A549 (cell line): Measurements from ENCODE around the gene EPHB1. TPM values are rescaled to one million over a fixed set of nuclear protein-coding genes. Genes with fewer than 3 reads are reported as not detected.

Experiments
- ATAC-seq, 2 experiments: fragments of 200-7000 bp in 1 of 2; fragments of >200 bp in 1 of 2; cut with Nextera tagmentation in 1 of 2; cut with Tn5 transposase in 1 of 2; 3 replicates each; pipeline versions ENCODE4 v1.8.0 to v1.9.1; 2018 to 2020; ENCODE audit warnings: mild to moderate bottlenecking in 1 of 2, moderate library complexity in 1 of 2
- CTCF ChIA-PET: fragments of 300-600 bp; sonication (Branson Sonifier 250); formaldehyde crosslinking; extraction: SDS; loops from one replicate; lab custom pipeline; 2021; ENCODE audit warnings: antibody characterized with exemption, inconsistent platforms; lab: Yijun Ruan, JAX
- POLR2A ChIA-PET: fragments of 350-600 bp; formaldehyde crosslinking; extraction: SDS; loops from one replicate; lab custom pipeline; 2021; ENCODE audit warnings: antibody characterized with exemption, inconsistent platforms; lab: Yijun Ruan, JAX
- DNase-seq, 2 experiments: peaks; one replicate each; pipeline versions ENCODE4 v3.0.0 to v3.0.0-alpha.2; 2011 to 2016; ENCODE audit warnings: low read depth in 1 of 2, low spot score in 1 of 2
- FAIRE-seq: peaks from 2 replicates; lab custom pipeline; 2011; peaks lifted over from hg19 to GRCh38; lab: Jason Lieb, UNC
- H3K27ac ChIP-seq, 2 experiments: fragments of >200 bp; sonication (Bioruptor Twin); formaldehyde crosslinking; 3 replicates each; pipeline ENCODE4 v1.5.1; 2016 to 2017
- H3K4me1 ChIP-seq: fragments of >200 bp; sonication (Bioruptor Twin); formaldehyde crosslinking; 3 replicates; pipeline ENCODE4 v1.6.1; 2016
- H3K4me2 ChIP-seq: fragments of >200 bp; sonication (Bioruptor Twin); formaldehyde crosslinking; 3 replicates; pipeline ENCODE4 v1.6.1; 2016
- H3K4me3 ChIP-seq: fragments of >200 bp; sonication (Bioruptor Twin); formaldehyde crosslinking; 3 replicates; pipeline ENCODE4 v1.5.1; 2016
- H3K9me3 ChIP-seq: fragments of >200 bp; sonication (Bioruptor Twin); formaldehyde crosslinking; 3 replicates; pipeline ENCODE4 v1.6.1; 2016
- BHLHE40 ChIP-seq: IDR thresholded peaks from 2 replicates; pipeline ENCODE4 v1.6.1; 2012; ENCODE audit warnings: low read depth, low read length, inconsistent platforms
- ESRRA ChIP-seq: fragments of 150-350 bp; IDR thresholded peaks from 2 replicates; pipeline ENCODE4 v1.6.1; 2014; ENCODE audit warnings: mild to moderate bottlenecking, low read length, borderline replicate concordance
- FOSB ChIP-seq: fragments of 250-450 bp; sonication (Bioruptor Pico); IDR thresholded peaks from 2 replicates; pipeline ENCODE4 v1.5.0; 2020; ENCODE audit warnings: mild to moderate bottlenecking, moderate library complexity
- FOXS1 ChIP-seq: fragments of 250-450 bp; sonication (Bioruptor Pico); IDR thresholded peaks from 2 replicates; pipeline ENCODE4 v1.5.0; 2020; ENCODE audit warnings: mild to moderate bottlenecking, moderate library complexity
- HDAC2 ChIP-seq: fragments of 200-600 bp; sonication (generic); IDR thresholded peaks from 2 replicates; pipeline ENCODE4 v1.6.1; 2016
- HEYL ChIP-seq: fragments of 250-450 bp; sonication (Bioruptor Pico); IDR thresholded peaks from 2 replicates; pipeline ENCODE4 v1.8.0; 2021; ENCODE audit warnings: mild to moderate bottlenecking, moderate library complexity
- JUN ChIP-seq, 2 experiments: fragments of >200 bp; sonication (Bioruptor Twin); formaldehyde crosslinking; IDR thresholded peaks; 2 replicates in 1 of 2; 3 replicates in 1 of 2; pipeline ENCODE4 v1.6.1; 2016 to 2017
- KDM5A ChIP-seq: fragments of 200-600 bp; sonication (generic); IDR thresholded peaks from 2 replicates; pipeline ENCODE4 v1.6.1; 2016; ENCODE audit warnings: antibody characterized with exemption, mild to moderate bottlenecking
- MAFK ChIP-seq: fragments of 450-650 bp; IDR thresholded peaks from 2 replicates; pipeline ENCODE4 v1.6.1; 2014; ENCODE audit not compliant: partially characterized antibody
- NFE2L2 ChIP-seq: fragments of 150-350 bp; conservative IDR thresholded peaks from 2 replicates; pipeline ENCODE4 v1.6.1; 2014; ENCODE audit warnings: low read length
- NPAS2 ChIP-seq: fragments of 250-450 bp; sonication (Bioruptor Pico); IDR thresholded peaks from 2 replicates; pipeline ENCODE4 v1.8.0; 2022; ENCODE audit warnings: mild to moderate bottlenecking, moderate library complexity, borderline replicate concordance
- POLR2A ChIP-seq: IDR thresholded peaks from 2 replicates; pipeline ENCODE4 v1.6.1; 2012; ENCODE audit warnings: mild to moderate bottlenecking, low read length
- RARB ChIP-seq: fragments of 250-450 bp; sonication (Bioruptor Pico); IDR thresholded peaks from 2 replicates; pipeline ENCODE4 v1.8.0; 2021; ENCODE audit warnings: mild to moderate bottlenecking, moderate library complexity
- SREBF2 ChIP-seq: fragments of 450-650 bp; IDR thresholded peaks from 2 replicates; pipeline ENCODE4 v1.6.1; 2014; ENCODE audit warnings: mild to moderate bottlenecking, moderate library complexity
- ZNF302 ChIP-seq: fragments of 250-450 bp; sonication (Bioruptor Pico); IDR thresholded peaks from 2 replicates; pipeline ENCODE4 v1.9.0; 2021; ENCODE audit warnings: inconsistent platforms, mild to moderate bottlenecking, moderate library complexity
- ZSCAN20 ChIP-seq: fragments of 250-450 bp; sonication (Bioruptor Pico); IDR thresholded peaks from 2 replicates; pipeline ENCODE4 v1.8.0; 2022; ENCODE audit warnings: mild to moderate bottlenecking, moderate library complexity
- WGBS: methylation state at CpG from one replicate; pipeline ENCODE4 v1.1.6; 2017; ENCODE audit errors: missing lambda C conversion rate; 5-methylcytosine and 5-hydroxymethylcytosine counted together
- polyA plus RNA-seq, 4 experiments: library from polyadenylated mRNA; depleted of rRNA in 3 of 4; stranded (reverse); fragments of >200 nt; fragmentation: RNase III in 1 of 4; extraction: RNeasy Plus Mini Kit Qiagen cat#74134 plus additional on column Dnase treatment in 1 of 4; gene quantifications; 2 replicates in 3 of 4; 3 replicates in 1 of 4; pipeline ENCODE4 v1.2.3, GENCODE V29; 2011 to 2017
- TF ChIP-seq, protein P1 (sequence below): IDR thresholded peaks from 2 replicates; pipeline ENCODE4 v1.6.1; 2012; ENCODE audit warnings: low read depth, borderline replicate concordance
- TF ChIP-seq, protein P2 (sequence below): fragments of 450-650 bp; IDR thresholded peaks from 2 replicates; pipeline ENCODE4 v1.6.1; 2014; ENCODE audit warnings: antibody characterized with exemption
- TF ChIP-seq, protein P3 (sequence below): fragments of >200 bp; sonication (Bioruptor Twin); formaldehyde crosslinking; IDR thresholded peaks from 2 replicates; pipeline ENCODE4 v1.6.1; 2016
- TF ChIP-seq, protein P4 (sequence below): fragments of >200 bp; sonication (Bioruptor Twin); formaldehyde crosslinking; IDR thresholded peaks from 3 replicates; pipeline ENCODE4 v1.6.1; 2016
- TF ChIP-seq, protein P5 (sequence below): fragments of 200-600 bp; sonication (generic); IDR thresholded peaks from 2 replicates; pipeline ENCODE4 v1.6.1; 2016; ENCODE audit warnings: antibody characterized with exemption, mild to moderate bottlenecking, moderate library complexity
- TF ChIP-seq, protein P6 (sequence below): IDR thresholded peaks from 2 replicates; pipeline ENCODE4 v1.6.1; 2012

Gene EPHB1
- polyA plus RNA-seq, 2 of the 4 experiments (the other 2 are of a cell fraction), result 0.18 to 0.21 TPM

DNA sequence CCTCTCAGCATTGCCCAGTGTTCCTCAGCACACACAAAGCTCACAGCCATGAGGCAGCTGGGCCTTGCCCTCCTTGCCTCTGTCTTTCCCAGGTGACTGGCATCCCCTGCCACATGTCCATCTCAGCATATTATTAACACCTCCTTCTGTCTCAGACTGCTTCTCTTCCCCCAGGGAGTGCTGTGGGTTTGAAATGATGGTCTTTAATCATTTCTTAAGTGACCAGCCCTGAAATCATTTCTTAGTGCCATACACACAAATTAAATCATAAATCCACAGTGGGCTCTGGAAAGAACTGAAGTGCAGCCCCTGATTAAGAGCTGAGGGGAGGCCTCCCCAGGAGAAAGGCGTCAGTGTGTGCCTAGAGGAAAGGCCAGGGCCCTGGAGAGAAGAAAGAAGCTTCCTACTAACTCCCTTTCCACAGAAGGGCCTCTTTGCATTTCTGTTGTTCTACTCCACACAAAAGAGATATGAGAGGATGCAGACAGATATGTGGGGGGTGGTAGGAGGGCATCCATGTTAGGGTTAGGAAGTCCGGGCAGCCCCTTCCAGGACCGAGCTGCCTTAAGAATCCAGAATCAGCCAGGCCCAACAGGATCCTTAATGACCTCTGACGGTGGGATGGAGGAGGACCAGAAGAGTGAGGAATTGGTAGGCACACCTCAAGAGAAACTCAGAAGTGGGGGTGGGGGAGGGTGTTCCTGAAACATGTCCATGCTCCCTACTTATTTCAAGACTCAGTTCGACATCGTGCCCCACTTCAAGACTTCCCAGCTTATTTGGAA lies 290.8 kb downstream of the EPHB1 start:
- H3K4me3 ChIP-seq, result no peak overlapping the region
- no peak overlapping the region for H3K4me2 ChIP-seq
- no peak for ATAC-seq
- FAIRE-seq, result no peak
- TF ChIP-seq JUN (IDR thresholded peaks at IDR 0.05) (no peak), POLR2A (no peak), ESRRA (no peak)
- TF ChIP-seq, protein P1, sequence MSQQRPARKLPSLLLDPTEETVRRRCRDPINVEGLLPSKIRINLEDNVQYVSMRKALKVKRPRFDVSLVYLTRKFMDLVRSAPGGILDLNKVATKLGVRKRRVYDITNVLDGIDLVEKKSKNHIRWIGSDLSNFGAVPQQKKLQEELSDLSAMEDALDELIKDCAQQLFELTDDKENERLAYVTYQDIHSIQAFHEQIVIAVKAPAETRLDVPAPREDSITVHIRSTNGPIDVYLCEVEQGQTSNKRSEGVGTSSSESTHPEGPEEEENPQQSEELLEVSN, result no peak
- ChIA-PET POLR2A (no interaction called here), CTCF (no interaction called here)
- no peak overlapping the region for H3K27ac ChIP-seq
- no peaks in the 10 kb centered on the region for H3K9me3 ChIP-seq
- 0% methylated on average over 6 of the region's 6 CpGs for WGBS
- no peaks in the 10 kb centered on the region for H3K4me1 ChIP-seq
- no peak for DNase-seq

DNA sequence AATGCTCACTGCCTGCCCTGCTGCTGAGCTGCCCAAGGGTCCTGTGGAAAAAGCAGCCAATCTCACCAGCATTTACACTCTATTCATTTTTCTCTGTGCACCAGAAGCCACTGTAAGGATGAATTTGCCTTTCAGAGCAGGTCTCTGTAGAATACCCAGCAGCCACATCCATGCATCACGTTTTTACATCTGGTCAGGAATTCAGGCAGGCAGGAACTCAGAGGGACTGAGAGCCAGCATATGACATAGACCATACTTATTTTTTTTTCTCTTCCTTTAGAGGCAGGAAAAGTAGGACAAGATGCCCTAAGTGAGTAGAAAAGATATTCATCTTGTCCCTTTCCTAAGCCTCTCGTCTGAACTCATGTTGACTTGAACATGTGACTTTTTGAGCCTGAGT lies 292.7 kb downstream of the EPHB1 start:
- DNase-seq (no peak), FAIRE-seq (no peak), ATAC-seq (no peak)
- 5% methylated on average over 2 of the region's 2 CpGs for WGBS
- no peak overlapping the region for H3K27ac ChIP-seq
- POLR2A ChIA-PET, result no interaction called here
- no peaks in the 10 kb centered on the region for H3K4me1 ChIP-seq
- no peaks in the 10 kb centered on the region for H3K9me3 ChIP-seq
- H3K4me3 ChIP-seq, result no peak overlapping the region
- H3K4me2 ChIP-seq, result no peak overlapping the region
- CTCF ChIA-PET, result no interaction called here
- TF ChIP-seq RARB (no peak), ZSCAN20 (no peak), FOSB (CRISPR knock-in tag) (no peak), HEYL (CRISPR knock-in tag) (no peak), BHLHE40 (no peak), ZNF302 (CRISPR knock-in tag) (no peak), FOXS1 (CRISPR knock-in tag) (no peak), MAFK (no peak), HDAC2 (no peak), KDM5A (no peak), NFE2L2 (no peak), SREBF2 (no peak), NPAS2 (no peak)
- TF ChIP-seq, protein P2, sequence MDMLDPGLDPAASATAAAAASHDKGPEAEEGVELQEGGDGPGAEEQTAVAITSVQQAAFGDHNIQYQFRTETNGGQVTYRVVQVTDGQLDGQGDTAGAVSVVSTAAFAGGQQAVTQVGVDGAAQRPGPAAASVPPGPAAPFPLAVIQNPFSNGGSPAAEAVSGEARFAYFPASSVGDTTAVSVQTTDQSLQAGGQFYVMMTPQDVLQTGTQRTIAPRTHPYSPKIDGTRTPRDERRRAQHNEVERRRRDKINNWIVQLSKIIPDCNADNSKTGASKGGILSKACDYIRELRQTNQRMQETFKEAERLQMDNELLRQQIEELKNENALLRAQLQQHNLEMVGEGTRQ, result no peak
- TF ChIP-seq, protein P3, sequence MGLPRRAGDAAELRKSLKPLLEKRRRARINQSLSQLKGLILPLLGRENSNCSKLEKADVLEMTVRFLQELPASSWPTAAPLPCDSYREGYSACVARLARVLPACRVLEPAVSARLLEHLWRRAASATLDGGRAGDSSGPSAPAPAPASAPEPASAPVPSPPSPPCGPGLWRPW, result no peak
- TF ChIP-seq, protein P4, sequence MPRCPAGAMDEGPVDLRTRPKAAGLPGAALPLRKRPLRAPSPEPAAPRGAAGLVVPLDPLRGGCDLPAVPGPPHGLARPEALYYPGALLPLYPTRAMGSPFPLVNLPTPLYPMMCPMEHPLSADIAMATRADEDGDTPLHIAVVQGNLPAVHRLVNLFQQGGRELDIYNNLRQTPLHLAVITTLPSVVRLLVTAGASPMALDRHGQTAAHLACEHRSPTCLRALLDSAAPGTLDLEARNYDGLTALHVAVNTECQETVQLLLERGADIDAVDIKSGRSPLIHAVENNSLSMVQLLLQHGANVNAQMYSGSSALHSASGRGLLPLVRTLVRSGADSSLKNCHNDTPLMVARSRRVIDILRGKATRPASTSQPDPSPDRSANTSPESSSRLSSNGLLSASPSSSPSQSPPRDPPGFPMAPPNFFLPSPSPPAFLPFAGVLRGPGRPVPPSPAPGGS, result no peak
- TF ChIP-seq, protein P5, sequence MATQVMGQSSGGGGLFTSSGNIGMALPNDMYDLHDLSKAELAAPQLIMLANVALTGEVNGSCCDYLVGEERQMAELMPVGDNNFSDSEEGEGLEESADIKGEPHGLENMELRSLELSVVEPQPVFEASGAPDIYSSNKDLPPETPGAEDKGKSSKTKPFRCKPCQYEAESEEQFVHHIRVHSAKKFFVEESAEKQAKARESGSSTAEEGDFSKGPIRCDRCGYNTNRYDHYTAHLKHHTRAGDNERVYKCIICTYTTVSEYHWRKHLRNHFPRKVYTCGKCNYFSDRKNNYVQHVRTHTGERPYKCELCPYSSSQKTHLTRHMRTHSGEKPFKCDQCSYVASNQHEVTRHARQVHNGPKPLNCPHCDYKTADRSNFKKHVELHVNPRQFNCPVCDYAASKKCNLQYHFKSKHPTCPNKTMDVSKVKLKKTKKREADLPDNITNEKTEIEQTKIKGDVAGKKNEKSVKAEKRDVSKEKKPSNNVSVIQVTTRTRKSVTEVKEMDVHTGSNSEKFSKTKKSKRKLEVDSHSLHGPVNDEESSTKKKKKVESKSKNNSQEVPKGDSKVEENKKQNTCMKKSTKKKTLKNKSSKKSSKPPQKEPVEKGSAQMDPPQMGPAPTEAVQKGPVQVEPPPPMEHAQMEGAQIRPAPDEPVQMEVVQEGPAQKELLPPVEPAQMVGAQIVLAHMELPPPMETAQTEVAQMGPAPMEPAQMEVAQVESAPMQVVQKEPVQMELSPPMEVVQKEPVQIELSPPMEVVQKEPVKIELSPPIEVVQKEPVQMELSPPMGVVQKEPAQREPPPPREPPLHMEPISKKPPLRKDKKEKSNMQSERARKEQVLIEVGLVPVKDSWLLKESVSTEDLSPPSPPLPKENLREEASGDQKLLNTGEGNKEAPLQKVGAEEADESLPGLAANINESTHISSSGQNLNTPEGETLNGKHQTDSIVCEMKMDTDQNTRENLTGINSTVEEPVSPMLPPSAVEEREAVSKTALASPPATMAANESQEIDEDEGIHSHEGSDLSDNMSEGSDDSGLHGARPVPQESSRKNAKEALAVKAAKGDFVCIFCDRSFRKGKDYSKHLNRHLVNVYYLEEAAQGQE, result no peak
- TF ChIP-seq, protein P6, sequence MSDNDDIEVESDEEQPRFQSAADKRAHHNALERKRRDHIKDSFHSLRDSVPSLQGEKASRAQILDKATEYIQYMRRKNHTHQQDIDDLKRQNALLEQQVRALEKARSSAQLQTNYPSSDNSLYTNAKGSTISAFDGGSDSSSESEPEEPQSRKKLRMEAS, result no peak
